Measurements from ENCODE around the gene OR10H5.
"Not testable (repeated sequence)": the region's sequence is repeated elsewhere in the genome, so short reads cannot be mapped to it uniquely, and the experiment has no call there.

OR10H5 gene, protein sequence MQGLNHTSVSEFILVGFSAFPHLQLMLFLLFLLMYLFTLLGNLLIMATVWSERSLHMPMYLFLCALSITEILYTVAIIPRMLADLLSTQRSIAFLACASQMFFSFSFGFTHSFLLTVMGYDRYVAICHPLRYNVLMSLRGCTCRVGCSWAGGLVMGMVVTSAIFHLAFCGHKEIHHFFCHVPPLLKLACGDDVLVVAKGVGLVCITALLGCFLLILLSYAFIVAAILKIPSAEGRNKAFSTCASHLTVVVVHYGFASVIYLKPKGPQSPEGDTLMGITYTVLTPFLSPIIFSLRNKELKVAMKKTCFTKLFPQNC

GRCh38 chr19:15787611-15788155 is at the start of gene OR10H5:
TSS of gene OR10H5 (plus strand) at chr19:15787661. CDS start at chr19:15794049, 6,388 bp downstream.
- no peak for DNase-seq (ENCODE audit: low spot score)

DNA sequence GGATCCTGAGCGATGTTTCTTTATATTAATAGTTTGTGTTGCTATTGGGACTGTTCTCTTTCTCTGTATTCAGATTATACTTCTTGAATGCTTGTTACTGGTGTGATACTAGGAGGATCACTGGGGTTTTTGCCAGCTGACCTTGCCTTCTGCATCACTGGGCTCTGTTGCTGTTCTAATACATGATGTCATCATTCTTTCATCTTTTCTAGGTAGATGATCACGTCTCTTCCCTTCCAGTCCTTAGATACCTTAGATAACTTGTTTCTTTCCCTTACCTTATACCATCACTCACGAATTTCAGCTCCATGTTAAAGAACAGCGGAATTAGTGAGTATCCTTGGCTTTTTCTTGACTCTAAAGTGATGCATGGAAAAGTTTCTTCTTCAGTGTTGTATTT is 49.7 kb upstream of the OR10H5 start, which contains the start of gene OR10H3:
OR10H3 (plus strand) TSS at position 264 of the 400 bp plus-strand sequence. CDS start 3,408 bp downstream, outside the sequence.
- DNase-seq (ENCODE audit: low spot score) = no peak

- no peak for DNase-seq (ENCODE audit: low spot score)
Observed at GRCh38 chr19:15740785-15741184, 46.7 kb upstream of the OR10H5 start.

DNA sequence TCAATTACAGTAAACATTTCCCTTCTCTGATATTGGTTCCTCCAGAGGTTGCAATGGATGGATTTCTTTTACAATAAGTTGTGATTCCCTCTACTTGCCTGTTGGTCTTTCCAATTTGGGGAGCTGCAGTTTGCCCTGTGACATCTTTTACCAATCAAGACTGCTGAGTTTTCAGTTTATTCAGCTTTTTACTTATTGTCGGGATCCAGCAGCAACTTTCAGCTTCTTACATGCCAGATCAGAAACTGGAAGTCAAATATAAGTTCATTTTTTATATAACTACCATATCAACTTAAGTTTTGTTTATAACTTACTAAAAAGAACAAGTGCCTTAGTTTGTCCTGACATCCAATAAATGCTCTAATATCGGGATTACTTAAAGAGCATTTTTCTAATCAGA is 39.2 kb upstream of the OR10H5 start:
- no peak for DNase-seq (ENCODE audit: low spot score)

- DNase-seq (ENCODE audit: low spot score) = no peak
Observed at GRCh38 chr19:15758379-15758778, 29.1 kb upstream of the OR10H5 start.

DNA sequence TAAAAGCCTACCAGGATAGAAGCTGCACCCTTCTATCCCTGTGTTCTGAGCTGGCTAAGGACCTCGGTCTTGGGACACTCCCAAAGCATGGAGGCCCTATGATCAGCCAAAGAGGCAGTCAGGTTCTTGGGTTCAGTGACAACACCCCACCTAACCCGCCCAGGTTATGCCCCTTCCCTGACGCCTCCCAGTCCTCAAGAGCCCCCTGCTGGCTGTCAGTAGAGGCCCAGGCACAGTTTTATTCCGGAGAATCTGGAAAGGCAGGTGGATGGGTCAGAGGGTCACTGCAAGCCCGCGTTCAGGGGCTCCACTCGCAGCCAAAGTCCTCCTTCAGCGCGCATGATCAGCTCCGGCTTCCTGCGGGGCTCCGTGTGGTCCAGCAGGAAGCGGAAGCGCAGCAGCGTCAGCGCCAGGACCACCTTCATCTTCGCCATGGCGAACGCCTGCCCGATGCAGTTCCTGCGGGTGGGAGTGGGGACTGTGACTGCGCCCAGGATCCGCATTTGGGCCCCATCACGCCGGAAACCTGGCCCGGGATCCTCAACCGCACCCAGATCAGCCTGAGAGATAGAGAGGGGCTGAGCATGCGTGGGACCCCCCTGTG is 27.4 kb upstream of the OR10H5 start:
- no peak for DNase-seq (ENCODE audit: low spot score)

DNA sequence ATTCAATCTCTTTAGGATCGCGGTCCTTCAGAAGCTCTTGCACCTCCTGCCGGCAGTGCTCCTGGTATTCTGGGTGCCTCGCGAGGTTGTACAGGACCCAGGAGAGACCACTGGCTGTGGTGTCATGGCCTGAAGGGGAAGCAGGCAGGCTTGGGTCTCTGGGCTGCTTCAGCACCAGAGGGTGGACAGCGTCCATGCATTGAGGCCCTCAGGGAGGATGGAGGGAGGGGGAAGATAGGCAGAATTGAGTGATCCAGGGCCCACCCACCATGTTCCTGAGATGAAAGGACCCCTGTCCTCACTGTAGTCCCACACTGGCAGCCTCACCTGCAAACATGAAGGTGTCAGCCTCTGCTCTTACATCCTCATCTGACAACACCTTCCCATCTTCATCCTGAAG is 17.9 kb upstream of the OR10H5 start:
- no peak for DNase-seq (ENCODE audit: low spot score)

GRCh38 chr19:15774159-15774558 is 13.3 kb upstream of the OR10H5 start:
- not testable (repeated sequence) for DNase-seq (ENCODE audit: low spot score)

- no peak for DNase-seq (ENCODE audit: low spot score)
Observed at GRCh38 chr19:15775249-15775648, 12.2 kb upstream of the OR10H5 start.

DNA sequence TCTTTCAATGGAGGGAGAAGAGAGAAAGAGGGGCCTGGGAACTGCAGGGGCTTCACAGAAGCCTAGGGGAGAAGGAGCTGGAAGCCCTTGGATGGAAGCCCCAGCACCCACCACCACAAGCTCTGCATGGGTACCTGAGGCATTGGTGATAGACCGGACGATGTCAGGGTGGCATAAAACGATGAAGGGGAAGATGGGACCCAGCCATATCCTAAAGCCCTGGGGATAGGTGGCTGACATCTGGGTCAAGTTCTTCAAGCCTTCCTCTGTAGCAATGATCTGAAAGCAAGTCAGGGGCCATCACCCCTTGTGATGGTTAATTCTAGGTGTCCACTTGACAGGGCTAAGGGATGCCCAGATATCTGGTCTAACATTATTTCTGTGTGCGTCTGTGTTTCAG is 11.2 kb upstream of the OR10H5 start:
- no peak for DNase-seq (ENCODE audit: low spot score)

DNA sequence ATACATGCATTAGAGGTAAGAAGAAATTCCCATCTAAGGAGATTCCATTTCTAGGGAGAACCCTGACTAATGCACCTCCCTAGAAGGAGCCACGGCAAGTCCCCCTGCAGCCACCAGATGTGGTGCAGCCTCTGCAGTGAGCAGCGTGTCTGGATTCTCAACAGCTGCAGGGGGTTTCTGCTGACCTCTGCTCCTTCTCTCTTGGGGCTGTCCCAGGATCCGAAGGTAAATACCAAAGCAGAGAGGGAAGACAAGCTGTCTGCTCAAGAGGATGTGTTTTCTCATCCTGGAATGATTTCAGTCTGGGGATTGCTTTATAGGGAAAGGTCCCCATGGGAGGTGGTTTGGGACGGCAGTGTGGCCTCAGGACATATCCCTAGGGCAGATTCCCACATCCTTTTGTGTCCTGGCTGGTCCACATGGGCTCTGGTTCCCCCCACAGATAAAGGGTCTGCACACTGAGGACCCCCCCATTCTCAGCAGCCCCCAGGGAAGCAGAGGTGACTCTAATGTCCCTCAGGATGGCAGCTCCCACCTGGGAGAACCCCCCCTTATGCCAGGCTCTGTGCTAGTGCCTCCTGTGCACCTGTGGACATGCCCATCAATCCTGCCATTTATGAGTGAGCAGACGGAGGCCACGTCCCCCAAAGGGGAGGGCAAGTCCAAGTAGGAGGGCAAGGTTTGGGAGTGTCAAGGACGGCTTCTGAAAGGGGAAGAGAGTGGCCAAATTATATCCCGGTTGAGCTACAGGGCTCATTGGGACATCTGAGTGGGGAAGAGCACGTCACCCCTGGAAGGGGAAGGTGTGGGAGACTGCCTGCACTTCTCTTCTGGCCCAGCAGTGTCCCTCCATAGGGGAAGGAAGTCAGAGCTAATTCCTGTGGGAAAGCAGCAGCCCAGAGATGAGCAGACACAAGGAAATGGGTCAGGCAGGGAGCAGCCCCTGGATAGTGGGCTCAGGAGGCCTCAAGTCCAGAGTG is 10.2 kb upstream of the OR10H5 start:
- DNase-seq (ENCODE audit: low spot score) = no peak

- peak; percentile 24 for DNase-seq (ENCODE audit: low spot score)
Observed at GRCh38 chr19:15779756-15780476, 7.5 kb upstream of the OR10H5 start.

DNA sequence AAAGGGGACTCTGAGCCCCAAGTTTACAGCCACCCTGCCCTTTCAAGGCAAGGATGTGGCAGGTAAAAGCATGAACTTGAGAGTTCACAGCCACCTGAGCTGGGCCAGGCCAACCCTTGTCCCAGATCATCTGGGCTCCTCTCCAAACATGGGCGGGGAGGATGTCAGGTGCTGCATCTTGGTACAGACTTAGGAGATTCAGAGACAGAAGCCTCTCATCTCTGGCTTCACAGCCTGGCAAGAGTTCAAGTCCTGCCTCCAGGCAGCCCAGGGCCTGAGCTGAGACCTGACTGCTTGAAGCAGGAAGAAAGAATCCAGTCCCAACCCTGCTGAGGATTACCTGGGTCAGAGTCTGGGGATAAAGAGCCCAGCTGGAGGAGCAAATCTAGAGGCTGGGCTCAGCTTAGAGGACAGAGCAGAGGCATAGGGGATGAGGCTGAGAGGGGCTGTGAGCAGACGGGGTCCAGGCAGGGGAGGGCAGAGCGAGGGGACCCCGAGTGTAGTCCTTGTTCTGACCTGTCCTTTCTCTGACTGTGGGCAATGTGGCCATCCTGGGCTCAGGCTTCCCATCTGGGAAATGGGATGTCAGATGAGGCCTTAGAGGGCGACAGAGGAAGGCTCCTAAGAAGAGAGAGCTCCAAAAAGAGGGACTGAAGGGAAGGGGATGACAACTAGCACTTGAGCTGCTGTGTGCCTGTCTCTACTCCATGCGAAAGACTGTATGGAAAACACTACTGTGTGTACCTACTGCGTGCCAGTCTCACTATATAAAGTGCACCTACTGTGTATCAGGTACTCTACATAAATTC is 6.6 kb upstream of the OR10H5 start:
- DNase-seq (ENCODE audit: low spot score) = no peak

DNA sequence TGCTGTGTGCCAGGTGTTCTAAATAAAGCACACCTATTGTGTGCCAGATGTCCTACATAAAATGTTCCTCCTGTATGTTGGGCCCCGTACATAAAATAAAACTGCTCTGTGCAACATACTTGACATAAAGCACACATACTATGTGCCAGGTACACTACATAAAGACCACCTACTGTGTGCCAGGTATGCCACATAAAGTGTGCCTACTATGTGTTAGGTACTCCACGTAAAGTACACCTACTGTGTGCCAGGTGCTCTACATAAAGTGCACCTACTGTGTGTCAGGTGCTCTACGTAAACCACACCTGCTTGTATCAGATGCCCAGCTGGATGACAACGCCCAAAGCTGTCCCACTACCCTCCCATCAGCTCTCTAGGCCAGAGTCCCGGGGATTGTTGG is 5.8 kb upstream of the OR10H5 start:
- DNase-seq (ENCODE audit: low spot score) = no peak

DNA sequence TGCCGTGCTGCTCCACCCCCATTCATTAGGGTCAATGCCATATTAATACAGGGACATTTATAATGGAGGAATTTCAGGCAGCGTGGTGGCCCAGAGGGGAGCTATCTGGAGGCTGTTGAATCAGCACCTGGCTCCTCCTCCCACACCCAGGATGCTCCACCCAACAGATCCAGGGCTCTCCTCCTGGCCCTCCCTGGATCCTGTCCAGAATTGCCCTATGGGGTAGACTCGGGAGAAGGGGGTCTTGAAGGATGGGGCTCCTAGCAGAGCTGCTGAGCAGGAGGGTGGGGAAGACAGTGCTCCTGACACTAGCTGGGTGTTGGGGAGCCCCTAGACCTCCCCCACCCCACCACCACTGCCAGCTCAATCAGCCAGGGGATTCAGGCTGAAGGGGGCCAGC is 5.2 kb upstream of the OR10H5 start:
- DNase-seq (ENCODE audit: low spot score) = no peak

DNA sequence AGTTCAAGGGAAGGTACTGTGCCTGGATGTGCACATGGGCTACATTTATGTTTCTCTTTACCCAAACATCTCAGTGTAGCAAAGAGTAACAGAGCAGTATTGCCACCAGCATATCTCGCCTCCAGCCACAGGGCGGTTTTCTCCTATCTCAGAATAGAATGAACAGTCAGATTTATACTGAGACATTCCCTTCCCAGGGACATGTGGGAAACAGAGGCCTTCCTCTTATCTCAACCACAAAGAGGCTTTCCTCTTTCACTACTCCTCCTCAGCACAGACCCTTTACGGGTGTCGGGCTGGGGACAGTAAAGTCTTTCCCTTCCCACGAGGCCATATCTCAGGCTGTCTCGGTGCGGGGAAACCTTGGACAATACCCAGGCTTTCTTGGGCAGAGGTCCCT is 4.6 kb upstream of the OR10H5 start:
- not testable (repeated sequence) for DNase-seq (ENCODE audit: low spot score)

DNA sequence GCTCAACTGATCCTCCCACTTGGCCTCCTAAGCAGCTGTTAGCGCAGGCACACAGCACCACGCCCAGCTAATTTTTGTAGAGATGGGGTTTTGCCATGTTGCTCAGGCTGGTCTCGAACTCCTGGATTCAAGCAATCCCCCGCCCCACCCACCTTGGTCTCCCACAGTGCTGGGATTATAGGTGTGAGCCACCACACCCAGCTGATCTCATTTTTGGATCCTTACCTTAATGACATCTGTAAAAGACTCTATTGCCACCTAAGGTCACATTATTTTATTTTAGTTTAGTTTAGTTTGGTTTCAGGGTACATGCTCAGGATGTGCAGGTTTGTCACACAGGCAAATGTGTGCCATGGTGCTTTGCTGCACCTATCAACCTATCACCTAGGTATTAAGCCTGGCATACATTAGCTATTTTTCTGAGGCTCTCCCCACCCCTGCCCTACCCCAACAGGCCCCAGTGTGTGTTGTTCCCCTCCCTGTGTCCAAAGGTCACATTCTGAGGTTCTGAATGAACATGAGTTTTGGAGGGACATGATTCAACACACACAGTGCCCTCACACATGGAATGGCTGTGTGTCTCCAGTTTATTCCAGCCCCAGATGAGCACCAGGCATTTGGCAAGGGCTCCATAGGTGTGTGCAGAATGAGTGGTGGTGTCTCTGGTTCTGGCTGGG is 1.3 kb downstream of the OR10H5 start:
- DNase-seq (ENCODE audit: low spot score) = no peak

- peak; percentile 63 for DNase-seq (ENCODE audit: low spot score)
Observed at GRCh38 chr19:15790096-15790495, 2.6 kb downstream of the OR10H5 start.

DNA sequence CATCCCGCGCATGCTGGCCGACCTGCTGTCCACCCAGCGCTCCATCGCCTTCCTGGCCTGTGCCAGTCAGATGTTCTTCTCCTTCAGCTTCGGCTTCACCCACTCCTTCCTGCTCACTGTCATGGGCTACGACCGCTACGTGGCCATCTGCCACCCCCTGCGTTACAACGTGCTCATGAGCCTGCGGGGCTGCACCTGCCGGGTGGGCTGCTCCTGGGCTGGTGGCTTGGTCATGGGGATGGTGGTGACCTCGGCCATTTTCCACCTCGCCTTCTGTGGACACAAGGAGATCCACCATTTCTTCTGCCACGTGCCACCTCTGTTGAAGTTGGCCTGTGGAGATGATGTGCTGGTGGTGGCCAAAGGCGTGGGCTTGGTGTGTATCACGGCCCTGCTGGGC is 6.8 kb downstream of the OR10H5 start:
- DNase-seq (ENCODE audit: low spot score) = not testable (repeated sequence)

- peak; percentile 61 for DNase-seq (ENCODE audit: low spot score)
Observed at GRCh38 chr19:15810335-15810734, 22.9 kb downstream of the OR10H5 start.

Measured in kidney tubule cell (primary cell).